AG10803 (cell line): ENCODE measurements around the gene ARHGEF40.

ENCODE experiments used
- DNase-seq: peaks from one replicate; pipeline ENCODE4 v3.0.0; 2010; ENCODE audit warnings: low read depth
- H3K4me3 ChIP-seq: 2 replicates; pipeline ENCODE4 v1.5.1; 2011; ENCODE audit warnings: mild to moderate bottlenecking, low read length, control low read depth
- CTCF ChIP-seq: conservative IDR thresholded peaks from 2 replicates; pipeline ENCODE4 v1.5.1; 2011; ENCODE audit warnings: mild to moderate bottlenecking, low read length, control low read depth, inconsistent platforms

The ARHGEF40 gene

GRCh38 chr14:21112255-21112654 is 42.2 kb downstream of the ARHGEF40 start:
- DNase-seq: no peak
- H3K4me3 ChIP-seq: no peak overlapping the region
- no peak for TF ChIP-seq CTCF

GRCh38 chr14:21113369-21113768 is 43.3 kb downstream of the ARHGEF40 start:
- no peak overlapping the region for H3K4me3 ChIP-seq
- TF ChIP-seq CTCF: no peak
- no peak for DNase-seq

- DNase-seq: no peak
- no peak overlapping the region for H3K4me3 ChIP-seq
- no peak for TF ChIP-seq CTCF
Observed at GRCh38 chr14:21118933-21119332, 48.8 kb downstream of the ARHGEF40 start.

- TF ChIP-seq CTCF: no peak
- no peak for DNase-seq
Observed at GRCh38 chr14:21120686-21121085, 50.6 kb downstream of the ARHGEF40 start.

GRCh38 chr14:21121122-21121521 is 51.0 kb downstream of the ARHGEF40 start:
- no peak overlapping the region for H3K4me3 ChIP-seq
- DNase-seq: no peak
- no peak for TF ChIP-seq CTCF

More at GRCh38 chr14:21120686-21121085, 50.6 kb downstream of the ARHGEF40 start:
- no peak overlapping the region for H3K4me3 ChIP-seq

GRCh38 chr14:21123429-21123828 is 53.3 kb downstream of the ARHGEF40 start:
- TF ChIP-seq CTCF: no peak
- H3K4me3 ChIP-seq: no peak overlapping the region

GRCh38 chr14:21133901-21134300 is 63.8 kb downstream of the ARHGEF40 start:
- no peak overlapping the region for H3K4me3 ChIP-seq
- no peak for TF ChIP-seq CTCF
- DNase-seq: no peak

More at GRCh38 chr14:21123429-21123828, 53.3 kb downstream of the ARHGEF40 start:
- no peak for DNase-seq
